Choroid plexus epithelial cell (primary cell): ENCODE measurements around the gene TRPM8.

ENCODE experiments used
- DNase-seq: peaks from one replicate; pipeline ENCODE4 v3.0.0-alpha.2; 2010; ENCODE audit warnings: low read depth
- H3K4me3 ChIP-seq: 2 replicates; pipeline ENCODE4 v1.5.1; 2011; ENCODE audit warnings: low read depth, mild to moderate bottlenecking, control low read depth, low read length, moderate library complexity
- CTCF ChIP-seq: conservative IDR thresholded peaks from 2 replicates; pipeline ENCODE4 v1.5.1; 2011; ENCODE audit warnings: low read depth, mild to moderate bottlenecking, control low read depth, inconsistent platforms, low read length, moderate library complexity

The TRPM8 gene

GRCh38 chr2:233991196-233991595, 74.0 kb downstream of the TRPM8 start:
- H3K4me3 ChIP-seq, result no peak overlapping the region
- DNase-seq, result no peak
- TF ChIP-seq CTCF, result no peak

GRCh38 chr2:233992513-233993217, 75.5 kb downstream of the TRPM8 start:
- no peak for TF ChIP-seq CTCF
- no peak overlapping the region for H3K4me3 ChIP-seq
- DNase-seq, result no peak

- DNase-seq, result no peak
- no peak overlapping the region for H3K4me3 ChIP-seq
- TF ChIP-seq CTCF, result no peak
Observed at GRCh38 chr2:233993461-233993860, 76.3 kb downstream of the TRPM8 start.

GRCh38 chr2:233994151-233994550, 77.0 kb downstream of the TRPM8 start:
- no peak for DNase-seq
- TF ChIP-seq CTCF, result no peak
- no peak overlapping the region for H3K4me3 ChIP-seq

- no peak for TF ChIP-seq CTCF
- H3K4me3 ChIP-seq, result no peak overlapping the region
- DNase-seq, result peak; percentile 58
Observed at GRCh38 chr2:233996000-233996399, 78.8 kb downstream of the TRPM8 start.

GRCh38 chr2:233996461-233996860, 79.3 kb downstream of the TRPM8 start:
- no peak overlapping the region for H3K4me3 ChIP-seq
- DNase-seq, result peak; percentile 21
- TF ChIP-seq CTCF, result no peak

- H3K4me3 ChIP-seq, result no peak overlapping the region
- no peak for DNase-seq
- no peak for TF ChIP-seq CTCF
Observed at GRCh38 chr2:233997707-233998106, 80.5 kb downstream of the TRPM8 start.
